ENCODE results near the gene MINDY4. TPM values are rescaled to one million over a fixed set of nuclear protein-coding genes. Genes with fewer than 3 reads are reported as not detected.

The MINDY4 gene
- total and polyA plus RNA-seq, 10 of the 15 experiments (the other 5 are each of a cell fraction or from before 2014, with no cell fraction given), result 0.10 to 0.90 (median 0.40) TPM

GRCh38 chr7:30844483-30844874 is 73.3 kb downstream of the MINDY4 start (continued):
- TF ChIP-seq PRDM15 (CRISPR knock-in tag; IDR thresholded peaks at IDR 0.05) (no peak), CREM (IDR thresholded peaks at IDR 0.05; ENCODE audit: low read depth) (no peak), EZH2 (IDR thresholded peaks at IDR 0.05; ENCODE audit: borderline replicate concordance, control insufficient read depth, low read depth, low read length) (no peak), E4F1 (IDR thresholded peaks at IDR 0.05; ENCODE audit: borderline replicate concordance, partially characterized antibody) (no peak)

GRCh38 chr7:30844916-30845315 is 73.7 kb downstream of the MINDY4 start:
- Histone ChIP-seq H3K9me3 (replicated peaks; ENCODE audit: control insufficient read depth, insufficient read depth, low read length) (no peaks in the 10 kb centered on the region), H2AFZ (ENCODE audit: control insufficient read depth, low read depth, low read length) (no peak overlapping the region), H3K4me1 (ENCODE audit: control insufficient read depth, insufficient read depth, low read length) (no peaks in the 10 kb centered on the region), H3K9ac (ENCODE audit: control insufficient read depth, insufficient read depth, low read length) (no peak overlapping the region), H3K4me2 (ENCODE audit: control insufficient read depth, insufficient read depth) (no peak overlapping the region), H3K4me3 (no peak overlapping the region), H3K79me2 (ENCODE audit: control insufficient read depth, insufficient read depth, low read length) (no peaks in the 10 kb centered on the region), H3K27me3 (replicated peaks in 1 of 2; ENCODE audit: control insufficient read depth in 2 of 2, insufficient read depth in 2 of 2, low read length in 1 of 2) (no peaks in the 10 kb centered on the region), H3K27ac (ENCODE audit: control insufficient read depth, insufficient read depth) (no peak overlapping the region), H3K36me3 (ENCODE audit: control insufficient read depth in 2 of 2, insufficient read depth in 2 of 2, low read length in 1 of 2) (no peaks in the 10 kb centered on the region), H4K20me1 (ENCODE audit: control insufficient read depth, insufficient read depth) (no peaks in the 10 kb centered on the region)
- no peak for ATAC-seq
- SMC1A ChIA-PET (ENCODE audit: uncharacterized antibody, unreplicated experiment), result no interaction called here
- RAD21 ChIA-PET (ENCODE audit: unreplicated experiment), result no interaction called here
- POLR2A ChIA-PET, result no interaction called here
- no peak for FAIRE-seq
- no peak for DNase-seq (ENCODE audit: low read depth, low spot score)
- no TSS peak for BruUV-seq (replicated peaks)
- CTCF ChIA-PET, result no interaction called here
- in situ Hi-C loops (cut with MboI) (no loop called here), intact Hi-C loops (cut with micrococcal nuclease; ENCODE audit: unreplicated experiment) (no loop called here)
- WGBS (ENCODE audit: insufficient coverage, insufficient replicate concordance, low lambda C conversion rate, missing lambda C conversion rate), result 91% methylated on average over 3 of the region's 3 CpGs
- TF ChIP-seq POU2F2 (IDR thresholded peaks at IDR 0.05; ENCODE audit: borderline replicate concordance, low read depth, low read length) (no peak), NRF1 (conservative IDR thresholded peaks at IDR 0.05; ENCODE audit: low read depth, low read length) (no peak), HDAC2 (IDR thresholded peaks at IDR 0.05) (no peak), EZH2 (IDR thresholded peaks at IDR 0.05; ENCODE audit: borderline replicate concordance, control insufficient read depth, low read depth, low read length) (no peak), NR2F1 (conservative IDR thresholded peaks at IDR 0.05) (no peak), ZSCAN29 (IDR thresholded peaks at IDR 0.05) (no peak), CBX5 (IDR thresholded peaks at IDR 0.05; ENCODE audit: low read depth) (no peak), MEF2A (IDR thresholded peaks at IDR 0.05; ENCODE audit: insufficient read depth, low read depth, low read length) (no peak), RFX5 (IDR thresholded peaks at IDR 0.05; ENCODE audit: low read depth, low read length) (no peak), EGR1 (IDR thresholded peaks at IDR 0.05; ENCODE audit: borderline replicate concordance in 1 of 2, low read depth in 2 of 2, low read length in 2 of 2) (no peak), IKZF1 (conservative IDR thresholded peaks at IDR 0.05) (no peak), NFYA (IDR thresholded peaks at IDR 0.05; ENCODE audit: borderline replicate concordance, low read depth, low read length) (no peak), ZNF217 (IDR thresholded peaks at IDR 0.05) (no peak), ZZZ3 (IDR thresholded peaks at IDR 0.05; ENCODE audit: control insufficient read depth, insufficient read length, low read depth) (no peak)
